HepG2 (cell line): ENCODE results near the gene RBCK1. TPM values are rescaled to one million over a fixed set of nuclear protein-coding genes. Genes with fewer than 3 reads are reported as not detected.

Source experiments
- FOXJ3 ChIP-seq: sonication (generic); formaldehyde crosslinking; IDR thresholded peaks from 2 replicates; pipeline ENCODE4 v1.4.0; 2020; ENCODE audit warnings: missing genetic modification reagents, mild to moderate bottlenecking, borderline replicate concordance
- HNRNPLL ChIP-seq: fragments of 200-400 bp; formaldehyde crosslinking; IDR thresholded peaks from 2 replicates; pipeline ENCODE4 v1.6.1; 2017; ENCODE audit warnings: mild to moderate bottlenecking, low read depth, low read length; ENCODE audit not compliant: poor library complexity, severe bottlenecking
- NR2F1 ChIP-seq, 2 experiments: fragments of 450-650 bp in 1 of 2; formaldehyde crosslinking in 1 of 2; IDR thresholded peaks; 2 replicates each; pipeline versions ENCODE4 v1.5.0 to v1.6.1; 2016 to 2020; ENCODE audit warnings: mild to moderate bottlenecking in 1 of 2, missing compliant biosample characterization in 1 of 2, missing genetic modification reagents in 1 of 2, moderate library complexity in 1 of 2
- NR2F2 ChIP-seq: IDR thresholded peaks from 2 replicates; pipeline ENCODE4 v1.6.1; 2012; ENCODE audit warnings: low read depth, inconsistent platforms, borderline replicate concordance
- SIN3A ChIP-seq: IDR thresholded peaks from 2 replicates; pipeline ENCODE4 v1.6.1; 2011; ENCODE audit warnings: low read depth, mild to moderate bottlenecking, control low read depth, low read length, borderline replicate concordance
- SIN3B ChIP-seq: fragments of 150-350 bp; IDR thresholded peaks from 2 replicates; pipeline ENCODE4 v1.6.1; 2014; ENCODE audit warnings: low read length
- STAT5B ChIP-seq: sonication (generic); formaldehyde crosslinking; IDR thresholded peaks from 2 replicates; pipeline ENCODE4 v1.4.0; 2020; ENCODE audit warnings: missing genetic modification reagents
- TCF7L2 ChIP-seq: IDR thresholded peaks from 2 replicates; pipeline ENCODE4 v1.6.1; 2011; ENCODE audit warnings: mild to moderate bottlenecking, low read depth, low read length, moderate library complexity
- ZNF615 ChIP-seq: sonication (generic); formaldehyde crosslinking; IDR thresholded peaks from 2 replicates; pipeline ENCODE4 v1.5.0; 2020; ENCODE audit warnings: mild to moderate bottlenecking, missing genetic modification reagents, borderline replicate concordance
- ZNF678 ChIP-seq: sonication (generic); formaldehyde crosslinking; IDR thresholded peaks from 2 replicates; pipeline ENCODE4 v1.4.0; 2020; ENCODE audit warnings: mild to moderate bottlenecking, missing genetic modification reagents
- polyA plus RNA-seq, 8 experiments: library from polyadenylated mRNA; depleted of rRNA in 3 of 8; stranded (reverse) in 7 of 8; unstranded in 1 of 8; fragments of >200 nt; fragmentation: Illumina TruSeq in 4 of 8; extraction: Trizol in 4 of 8; gene quantifications; 2 replicates each; pipeline versions ENCODE4 v1.2.1 to v1.2.3, GENCODE V29; 2011 to 2016; ENCODE audit warnings: low read depth in 4 of 8, missing spikeins in 1 of 8, mixed read lengths in 1 of 8; ENCODE audit not compliant: insufficient read depth in 1 of 8
- total RNA-seq, 5 experiments: library from RNA; depleted of rRNA; stranded (reverse); fragments of >200 nt; fragmentation: Illumina TruSeq; extraction: Trizol; gene quantifications; 2 replicates each; pipeline ENCODE4 v1.2.3, GENCODE V29; 2016; ENCODE audit warnings: low read depth in 1 of 5
- TF ChIP-seq, protein P1 (sequence below): sonication (generic); formaldehyde crosslinking; IDR thresholded peaks from 2 replicates; pipeline ENCODE4 v1.5.0; 2020; ENCODE audit warnings: mild to moderate bottlenecking, missing genetic modification reagents, moderate library complexity
- TF ChIP-seq, protein P2 (sequence below): sonication (generic); formaldehyde crosslinking; IDR thresholded peaks from 2 replicates; pipeline ENCODE4 v1.8.0; 2022; ENCODE audit warnings: missing genetic modification reagents, mild to moderate bottlenecking, moderate library complexity, borderline replicate concordance
- TF ChIP-seq, protein P3 (sequence below): sonication (generic); formaldehyde crosslinking; conservative IDR thresholded peaks from 2 replicates; pipeline ENCODE4 v1.4.0; 2020; ENCODE audit warnings: mild to moderate bottlenecking, missing genetic modification reagents, moderate library complexity
- TF ChIP-seq, protein P4 (sequence below): sonication (generic); formaldehyde crosslinking; IDR thresholded peaks from 2 replicates; pipeline ENCODE4 v1.4.0; 2020; ENCODE audit warnings: missing genetic modification reagents

Gene RBCK1
- total and polyA plus RNA-seq, 2 of the 13 experiments (the other 11 are each of a cell fraction or from before 2014, with no cell fraction given) = 149 to 215 TPM

DNA sequence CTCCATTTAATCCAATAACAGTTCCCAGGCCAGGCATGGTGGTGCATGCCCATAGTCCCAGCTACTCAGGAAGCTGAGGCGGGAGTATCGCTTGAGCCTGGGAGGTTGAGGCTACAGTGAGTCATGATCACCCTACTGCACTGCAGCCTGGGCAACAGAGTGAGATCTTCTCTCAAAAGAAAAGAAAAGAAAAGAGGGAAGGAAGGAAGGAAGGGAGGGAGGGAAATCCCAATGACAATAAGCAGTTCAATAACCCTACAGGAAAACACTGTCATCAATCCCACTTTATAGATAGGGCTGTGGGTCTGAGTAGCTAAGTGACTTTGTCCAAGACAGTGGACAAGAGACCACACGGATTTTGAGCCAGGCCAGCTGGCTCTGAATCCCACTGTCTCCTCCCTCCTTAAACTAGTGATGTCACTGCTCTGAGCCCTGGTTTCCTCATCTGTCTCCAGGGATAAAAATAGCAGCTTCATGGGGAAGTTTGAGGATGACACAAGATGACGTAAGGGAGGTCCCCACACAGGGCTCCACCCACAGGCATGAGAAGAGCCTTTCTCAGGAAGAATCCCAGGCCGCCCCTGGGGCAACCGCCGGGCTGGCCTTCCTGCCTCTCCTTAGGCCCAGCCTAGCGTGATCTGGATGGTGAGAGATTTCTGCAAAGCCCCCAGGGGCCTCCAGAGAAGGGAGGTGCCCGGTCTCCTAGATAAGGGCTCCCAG lies 34.8 kb upstream of the RBCK1 start (continued):
- TF ChIP-seq, protein P1, sequence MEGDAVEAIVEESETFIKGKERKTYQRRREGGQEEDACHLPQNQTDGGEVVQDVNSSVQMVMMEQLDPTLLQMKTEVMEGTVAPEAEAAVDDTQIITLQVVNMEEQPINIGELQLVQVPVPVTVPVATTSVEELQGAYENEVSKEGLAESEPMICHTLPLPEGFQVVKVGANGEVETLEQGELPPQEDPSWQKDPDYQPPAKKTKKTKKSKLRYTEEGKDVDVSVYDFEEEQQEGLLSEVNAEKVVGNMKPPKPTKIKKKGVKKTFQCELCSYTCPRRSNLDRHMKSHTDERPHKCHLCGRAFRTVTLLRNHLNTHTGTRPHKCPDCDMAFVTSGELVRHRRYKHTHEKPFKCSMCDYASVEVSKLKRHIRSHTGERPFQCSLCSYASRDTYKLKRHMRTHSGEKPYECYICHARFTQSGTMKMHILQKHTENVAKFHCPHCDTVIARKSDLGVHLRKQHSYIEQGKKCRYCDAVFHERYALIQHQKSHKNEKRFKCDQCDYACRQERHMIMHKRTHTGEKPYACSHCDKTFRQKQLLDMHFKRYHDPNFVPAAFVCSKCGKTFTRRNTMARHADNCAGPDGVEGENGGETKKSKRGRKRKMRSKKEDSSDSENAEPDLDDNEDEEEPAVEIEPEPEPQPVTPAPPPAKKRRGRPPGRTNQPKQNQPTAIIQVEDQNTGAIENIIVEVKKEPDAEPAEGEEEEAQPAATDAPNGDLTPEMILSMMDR (CRISPR knock-in tag) = no peak
- no peak for TF ChIP-seq ZNF615 (CRISPR knock-in tag)
- TF ChIP-seq FOXJ3 = no peak
- TF ChIP-seq SIN3B = no peak
- TF ChIP-seq STAT5B (CRISPR knock-in tag) = no peak
- peak; percentile 47; the same call in 1 of the 2 replicates for TF ChIP-seq ZNF678 (CRISPR knock-in tag)
- no peak for TF ChIP-seq HNRNPLL
- TF ChIP-seq SIN3A = no peak
- TF ChIP-seq, protein P2, sequence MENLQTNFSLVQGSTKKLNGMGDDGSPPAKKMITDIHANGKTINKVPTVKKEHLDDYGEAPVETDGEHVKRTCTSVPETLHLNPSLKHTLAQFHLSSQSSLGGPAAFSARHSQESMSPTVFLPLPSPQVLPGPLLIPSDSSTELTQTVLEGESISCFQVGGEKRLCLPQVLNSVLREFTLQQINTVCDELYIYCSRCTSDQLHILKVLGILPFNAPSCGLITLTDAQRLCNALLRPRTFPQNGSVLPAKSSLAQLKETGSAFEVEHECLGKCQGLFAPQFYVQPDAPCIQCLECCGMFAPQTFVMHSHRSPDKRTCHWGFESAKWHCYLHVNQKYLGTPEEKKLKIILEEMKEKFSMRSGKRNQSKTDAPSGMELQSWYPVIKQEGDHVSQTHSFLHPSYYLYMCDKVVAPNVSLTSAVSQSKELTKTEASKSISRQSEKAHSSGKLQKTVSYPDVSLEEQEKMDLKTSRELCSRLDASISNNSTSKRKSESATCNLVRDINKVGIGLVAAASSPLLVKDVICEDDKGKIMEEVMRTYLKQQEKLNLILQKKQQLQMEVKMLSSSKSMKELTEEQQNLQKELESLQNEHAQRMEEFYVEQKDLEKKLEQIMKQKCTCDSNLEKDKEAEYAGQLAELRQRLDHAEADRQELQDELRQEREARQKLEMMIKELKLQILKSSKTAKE (CRISPR knock-in tag) = no peak
- TF ChIP-seq NR2F2 = no peak
- no peak for TF ChIP-seq TCF7L2
- TF ChIP-seq NR2F1 (CRISPR knock-in tag; IDR thresholded peaks at IDR 0.05) = no peak
- TF ChIP-seq, protein P3, sequence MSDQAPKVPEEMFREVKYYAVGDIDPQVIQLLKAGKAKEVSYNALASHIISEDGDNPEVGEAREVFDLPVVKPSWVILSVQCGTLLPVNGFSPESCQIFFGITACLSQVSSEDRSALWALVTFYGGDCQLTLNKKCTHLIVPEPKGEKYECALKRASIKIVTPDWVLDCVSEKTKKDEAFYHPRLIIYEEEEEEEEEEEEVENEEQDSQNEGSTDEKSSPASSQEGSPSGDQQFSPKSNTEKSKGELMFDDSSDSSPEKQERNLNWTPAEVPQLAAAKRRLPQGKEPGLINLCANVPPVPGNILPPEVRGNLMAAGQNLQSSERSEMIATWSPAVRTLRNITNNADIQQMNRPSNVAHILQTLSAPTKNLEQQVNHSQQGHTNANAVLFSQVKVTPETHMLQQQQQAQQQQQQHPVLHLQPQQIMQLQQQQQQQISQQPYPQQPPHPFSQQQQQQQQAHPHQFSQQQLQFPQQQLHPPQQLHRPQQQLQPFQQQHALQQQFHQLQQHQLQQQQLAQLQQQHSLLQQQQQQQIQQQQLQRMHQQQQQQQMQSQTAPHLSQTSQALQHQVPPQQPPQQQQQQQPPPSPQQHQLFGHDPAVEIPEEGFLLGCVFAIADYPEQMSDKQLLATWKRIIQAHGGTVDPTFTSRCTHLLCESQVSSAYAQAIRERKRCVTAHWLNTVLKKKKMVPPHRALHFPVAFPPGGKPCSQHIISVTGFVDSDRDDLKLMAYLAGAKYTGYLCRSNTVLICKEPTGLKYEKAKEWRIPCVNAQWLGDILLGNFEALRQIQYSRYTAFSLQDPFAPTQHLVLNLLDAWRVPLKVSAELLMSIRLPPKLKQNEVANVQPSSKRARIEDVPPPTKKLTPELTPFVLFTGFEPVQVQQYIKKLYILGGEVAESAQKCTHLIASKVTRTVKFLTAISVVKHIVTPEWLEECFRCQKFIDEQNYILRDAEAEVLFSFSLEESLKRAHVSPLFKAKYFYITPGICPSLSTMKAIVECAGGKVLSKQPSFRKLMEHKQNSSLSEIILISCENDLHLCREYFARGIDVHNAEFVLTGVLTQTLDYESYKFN = no peak
- TF ChIP-seq, protein P4, sequence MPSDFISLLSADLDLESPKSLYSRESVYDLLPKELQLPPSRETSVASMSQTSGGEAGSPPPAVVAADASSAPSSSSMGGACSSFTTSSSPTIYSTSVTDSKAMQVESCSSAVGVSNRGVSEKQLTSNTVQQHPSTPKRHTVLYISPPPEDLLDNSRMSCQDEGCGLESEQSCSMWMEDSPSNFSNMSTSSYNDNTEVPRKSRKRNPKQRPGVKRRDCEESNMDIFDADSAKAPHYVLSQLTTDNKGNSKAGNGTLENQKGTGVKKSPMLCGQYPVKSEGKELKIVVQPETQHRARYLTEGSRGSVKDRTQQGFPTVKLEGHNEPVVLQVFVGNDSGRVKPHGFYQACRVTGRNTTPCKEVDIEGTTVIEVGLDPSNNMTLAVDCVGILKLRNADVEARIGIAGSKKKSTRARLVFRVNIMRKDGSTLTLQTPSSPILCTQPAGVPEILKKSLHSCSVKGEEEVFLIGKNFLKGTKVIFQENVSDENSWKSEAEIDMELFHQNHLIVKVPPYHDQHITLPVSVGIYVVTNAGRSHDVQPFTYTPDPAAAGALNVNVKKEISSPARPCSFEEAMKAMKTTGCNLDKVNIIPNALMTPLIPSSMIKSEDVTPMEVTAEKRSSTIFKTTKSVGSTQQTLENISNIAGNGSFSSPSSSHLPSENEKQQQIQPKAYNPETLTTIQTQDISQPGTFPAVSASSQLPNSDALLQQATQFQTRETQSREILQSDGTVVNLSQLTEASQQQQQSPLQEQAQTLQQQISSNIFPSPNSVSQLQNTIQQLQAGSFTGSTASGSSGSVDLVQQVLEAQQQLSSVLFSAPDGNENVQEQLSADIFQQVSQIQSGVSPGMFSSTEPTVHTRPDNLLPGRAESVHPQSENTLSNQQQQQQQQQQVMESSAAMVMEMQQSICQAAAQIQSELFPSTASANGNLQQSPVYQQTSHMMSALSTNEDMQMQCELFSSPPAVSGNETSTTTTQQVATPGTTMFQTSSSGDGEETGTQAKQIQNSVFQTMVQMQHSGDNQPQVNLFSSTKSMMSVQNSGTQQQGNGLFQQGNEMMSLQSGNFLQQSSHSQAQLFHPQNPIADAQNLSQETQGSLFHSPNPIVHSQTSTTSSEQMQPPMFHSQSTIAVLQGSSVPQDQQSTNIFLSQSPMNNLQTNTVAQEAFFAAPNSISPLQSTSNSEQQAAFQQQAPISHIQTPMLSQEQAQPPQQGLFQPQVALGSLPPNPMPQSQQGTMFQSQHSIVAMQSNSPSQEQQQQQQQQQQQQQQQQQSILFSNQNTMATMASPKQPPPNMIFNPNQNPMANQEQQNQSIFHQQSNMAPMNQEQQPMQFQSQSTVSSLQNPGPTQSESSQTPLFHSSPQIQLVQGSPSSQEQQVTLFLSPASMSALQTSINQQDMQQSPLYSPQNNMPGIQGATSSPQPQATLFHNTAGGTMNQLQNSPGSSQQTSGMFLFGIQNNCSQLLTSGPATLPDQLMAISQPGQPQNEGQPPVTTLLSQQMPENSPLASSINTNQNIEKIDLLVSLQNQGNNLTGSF (CRISPR knock-in tag) = no peak
